Measurements from ENCODE around the gene FBXW7.

- TF ChIP-seq, protein P1, sequence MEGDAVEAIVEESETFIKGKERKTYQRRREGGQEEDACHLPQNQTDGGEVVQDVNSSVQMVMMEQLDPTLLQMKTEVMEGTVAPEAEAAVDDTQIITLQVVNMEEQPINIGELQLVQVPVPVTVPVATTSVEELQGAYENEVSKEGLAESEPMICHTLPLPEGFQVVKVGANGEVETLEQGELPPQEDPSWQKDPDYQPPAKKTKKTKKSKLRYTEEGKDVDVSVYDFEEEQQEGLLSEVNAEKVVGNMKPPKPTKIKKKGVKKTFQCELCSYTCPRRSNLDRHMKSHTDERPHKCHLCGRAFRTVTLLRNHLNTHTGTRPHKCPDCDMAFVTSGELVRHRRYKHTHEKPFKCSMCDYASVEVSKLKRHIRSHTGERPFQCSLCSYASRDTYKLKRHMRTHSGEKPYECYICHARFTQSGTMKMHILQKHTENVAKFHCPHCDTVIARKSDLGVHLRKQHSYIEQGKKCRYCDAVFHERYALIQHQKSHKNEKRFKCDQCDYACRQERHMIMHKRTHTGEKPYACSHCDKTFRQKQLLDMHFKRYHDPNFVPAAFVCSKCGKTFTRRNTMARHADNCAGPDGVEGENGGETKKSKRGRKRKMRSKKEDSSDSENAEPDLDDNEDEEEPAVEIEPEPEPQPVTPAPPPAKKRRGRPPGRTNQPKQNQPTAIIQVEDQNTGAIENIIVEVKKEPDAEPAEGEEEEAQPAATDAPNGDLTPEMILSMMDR (IDR thresholded peaks at IDR 0.05), result no peak
- TF ChIP-seq POLR2A (IDR thresholded peaks at IDR 0.05), result no peak
Measured at GRCh38 chr4:152415980-152416379, 119.9 kb downstream of the FBXW7 start.
